Tibial nerve (tissue), 4 donors: ENCODE measurements around the gene FIP1L1.

Source experiments
- EP300 ChIP-seq, 2 donors: sonication (generic); formaldehyde crosslinking; IDR thresholded peaks; one replicate each; pipeline ENCODE4 v1.6.1; 2017; ENCODE audit warnings: antibody characterized with exemption in 2 of 2, mild to moderate bottlenecking in 1 of 2
- POLR2A ChIP-seq, 2 donors: fragments of 450-650 bp; IDR thresholded peaks; one replicate each; pipeline ENCODE4 v1.6.1; 2017; ENCODE audit warnings: antibody characterized with exemption in 2 of 2, mild to moderate bottlenecking in 2 of 2, moderate library complexity in 2 of 2
- TF ChIP-seq, protein P1 (sequence below), 5 experiments: fragments of 200-600 bp in 3 of 5; fragments of 450-650 bp in 2 of 5; sonication (generic) in 3 of 5; IDR thresholded peaks; one replicate each; pipeline ENCODE4 v1.5.1; 2016 to 2019; ENCODE audit warnings: antibody characterized with exemption in 5 of 5, mild to moderate bottlenecking in 3 of 5, moderate library complexity in 2 of 5

DNA sequence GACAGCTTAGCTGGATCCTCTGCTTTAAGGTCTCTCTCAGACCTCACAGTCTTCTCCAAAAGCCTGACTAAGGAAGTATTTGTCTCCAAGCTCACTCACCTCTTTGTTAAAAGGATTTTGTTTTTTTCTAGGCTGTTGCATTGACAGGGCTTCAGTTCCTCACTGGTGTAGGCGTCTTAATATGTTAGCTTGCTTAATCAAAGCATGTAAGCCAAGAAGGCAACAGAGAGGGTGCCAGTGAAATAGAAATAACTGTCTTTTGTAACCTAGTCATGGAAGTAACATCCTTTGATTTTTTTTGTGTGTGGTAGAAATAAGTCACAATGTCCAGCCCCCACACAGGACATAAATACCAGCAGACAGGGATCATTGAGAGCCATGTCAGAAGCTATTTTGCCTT lies 58.8 kb downstream of the FIP1L1 start:
- TF ChIP-seq, protein P1, sequence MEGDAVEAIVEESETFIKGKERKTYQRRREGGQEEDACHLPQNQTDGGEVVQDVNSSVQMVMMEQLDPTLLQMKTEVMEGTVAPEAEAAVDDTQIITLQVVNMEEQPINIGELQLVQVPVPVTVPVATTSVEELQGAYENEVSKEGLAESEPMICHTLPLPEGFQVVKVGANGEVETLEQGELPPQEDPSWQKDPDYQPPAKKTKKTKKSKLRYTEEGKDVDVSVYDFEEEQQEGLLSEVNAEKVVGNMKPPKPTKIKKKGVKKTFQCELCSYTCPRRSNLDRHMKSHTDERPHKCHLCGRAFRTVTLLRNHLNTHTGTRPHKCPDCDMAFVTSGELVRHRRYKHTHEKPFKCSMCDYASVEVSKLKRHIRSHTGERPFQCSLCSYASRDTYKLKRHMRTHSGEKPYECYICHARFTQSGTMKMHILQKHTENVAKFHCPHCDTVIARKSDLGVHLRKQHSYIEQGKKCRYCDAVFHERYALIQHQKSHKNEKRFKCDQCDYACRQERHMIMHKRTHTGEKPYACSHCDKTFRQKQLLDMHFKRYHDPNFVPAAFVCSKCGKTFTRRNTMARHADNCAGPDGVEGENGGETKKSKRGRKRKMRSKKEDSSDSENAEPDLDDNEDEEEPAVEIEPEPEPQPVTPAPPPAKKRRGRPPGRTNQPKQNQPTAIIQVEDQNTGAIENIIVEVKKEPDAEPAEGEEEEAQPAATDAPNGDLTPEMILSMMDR (IDR thresholded peaks at IDR 0.05): no peak
- no peak for TF ChIP-seq EP300 (IDR thresholded peaks at IDR 0.05)
- no peak for TF ChIP-seq POLR2A (IDR thresholded peaks at IDR 0.05)
